Measurements from ENCODE around the gene ARL6IP1. TPM values are rescaled to one million over a fixed set of nuclear protein-coding genes. Genes with fewer than 3 reads are reported as not detected.

The ARL6IP1 gene
- total and polyA plus RNA-seq, 2 of the 4 experiments (the other 2 are of a cell fraction), result 78.1 to 190 TPM

GRCh38 chr16:18796377-18796776, 5.0 kb downstream of the ARL6IP1 start:
- peaks cover 18 to 26% of the 10 kb centered on the region in 2 experiments; a peak in 3 of 4 replicates for H3K79me1 ChIP-seq (ENCODE audit: low read depth in 1 of 2, low read length in 2 of 2)
- no peak overlapping the region for H2AK9ac ChIP-seq (replicated peaks; ENCODE audit: low read depth, low read length, poor library complexity)
- H3K36me3 ChIP-seq (ENCODE audit: control insufficient read depth, insufficient read depth, low read length), result peaks cover 14% of the 10 kb centered on the region
- H3K4me2 ChIP-seq (ENCODE audit: low read depth, low read length), result no peak overlapping the region
- no peaks in the 10 kb centered on the region for H3K27me3 ChIP-seq (ENCODE audit: control insufficient read depth, insufficient read depth, low read length)
- H2AK5ac ChIP-seq (ENCODE audit: low read depth, low read length), result no peak overlapping the region
- no peak overlapping the region for H4K91ac ChIP-seq (ENCODE audit: insufficient read depth, low read depth, low read length)
- no peak overlapping the region for H2BK15ac ChIP-seq (ENCODE audit: low read depth, low read length)
- in situ Hi-C loops (cut with MboI; ENCODE audit: low sequenced_read_pairs), result no loop called here
- no peak overlapping the region for H3K27ac ChIP-seq (ENCODE audit: insufficient read depth, low read length)
- H2BK5ac ChIP-seq (ENCODE audit: low read depth, low read length, poor library complexity, severe bottlenecking), result peak overlapping the region; percentile 15
- DNase-seq (no peak), ATAC-seq (ENCODE audit: low read depth) (no peak)
- no peak overlapping the region for H4K5ac ChIP-seq (ENCODE audit: low read depth, low read length)
- no peaks in the 10 kb centered on the region for H3K9me3 ChIP-seq (ENCODE audit: control insufficient read depth, insufficient read depth, low read length)
- H4K20me1 ChIP-seq (ENCODE audit: insufficient read depth, low read length), result peaks cover 18% of the 10 kb centered on the region; the same call in 1 of the 2 replicates
- peak overlapping the region; percentile 45; the same call in 1 of the 2 replicates for H3K23ac ChIP-seq (ENCODE audit: low read depth, low read length)
- no peak overlapping the region for H4K8ac ChIP-seq (ENCODE audit: low read depth in 2 of 2, low read length in 2 of 2)
- no peak overlapping the region for H2BK20ac ChIP-seq (ENCODE audit: low read depth, low read length)
- H3K9me1 ChIP-seq (ENCODE audit: insufficient read depth, low read length), result no peaks in the 10 kb centered on the region
- no peak overlapping the region for H3K18ac ChIP-seq (ENCODE audit: low read depth, low read length)
- no peak overlapping the region for H3K9ac ChIP-seq (ENCODE audit: low read depth, low read length)
- ChIA-PET POLR2A (ENCODE audit: unreplicated experiment) (no interaction called here), CTCF (interaction anchor here (0.5 kb wide), 1 partner anchor 787 kb away, joined by 3 read pairs; no protein-coding TSS in a partner anchor)
- no peak overlapping the region for H2AFZ ChIP-seq (replicated peaks; ENCODE audit: low read length, poor library complexity)
- H3K14ac ChIP-seq (replicated peaks; ENCODE audit: low read depth, low read length), result no peak overlapping the region
- WGBS, 2 experiments (ENCODE audit: extremely low coverage in 2 of 2, insufficient read length in 1 of 2), result no CpG with 5 or more reads among the region's 1 CpG
- dilution Hi-C loops (cut with HindIII; ENCODE audit: low sequenced_read_pairs, unreplicated experiment), result no loop called here
- intact Hi-C loops (cut with micrococcal nuclease), result no loop called here
- H3K56ac ChIP-seq (ENCODE audit: extremely low read depth, insufficient read depth, low read length), result no peak overlapping the region
- H2BK120ac ChIP-seq (ENCODE audit: low read depth, low read length), result no peak overlapping the region
- H3K4me3 ChIP-seq (ENCODE audit: insufficient read depth, low read depth, low read length), result no peak overlapping the region
- no TSS peak for BruUV-seq (replicated peaks)
- TF ChIP-seq NFE2L2 (IDR thresholded peaks at IDR 0.05; ENCODE audit: low read depth, low read length) (no peak), BHLHE40 (IDR thresholded peaks at IDR 0.05; ENCODE audit: low read depth, low read length) (no peak), RCOR1 (IDR thresholded peaks at IDR 0.05; ENCODE audit: insufficient replicate concordance, low read length) (no peak), SMC3 (IDR thresholded peaks at IDR 0.05; ENCODE audit: low read depth, low read length) (no peak), CEBPB (IDR thresholded peaks at IDR 0.05; ENCODE audit: low read depth, low read length) (no peak), MAFK (IDR thresholded peaks at IDR 0.05; ENCODE audit: low read depth, low read length) (no peak), MXI1 (IDR thresholded peaks at IDR 0.05; ENCODE audit: borderline replicate concordance, low read depth, low read length) (no peak), MAZ (IDR thresholded peaks at IDR 0.05; ENCODE audit: borderline replicate concordance, low read depth, low read length) (no peak), RAD21 (IDR thresholded peaks at IDR 0.05; ENCODE audit: low read length) (no peak), CHD1 (IDR thresholded peaks at IDR 0.05; ENCODE audit: low read depth, low read length) (no peak), USF2 (IDR thresholded peaks at IDR 0.05; ENCODE audit: low read depth, low read length) (no peak)
- TF ChIP-seq, protein P1, sequence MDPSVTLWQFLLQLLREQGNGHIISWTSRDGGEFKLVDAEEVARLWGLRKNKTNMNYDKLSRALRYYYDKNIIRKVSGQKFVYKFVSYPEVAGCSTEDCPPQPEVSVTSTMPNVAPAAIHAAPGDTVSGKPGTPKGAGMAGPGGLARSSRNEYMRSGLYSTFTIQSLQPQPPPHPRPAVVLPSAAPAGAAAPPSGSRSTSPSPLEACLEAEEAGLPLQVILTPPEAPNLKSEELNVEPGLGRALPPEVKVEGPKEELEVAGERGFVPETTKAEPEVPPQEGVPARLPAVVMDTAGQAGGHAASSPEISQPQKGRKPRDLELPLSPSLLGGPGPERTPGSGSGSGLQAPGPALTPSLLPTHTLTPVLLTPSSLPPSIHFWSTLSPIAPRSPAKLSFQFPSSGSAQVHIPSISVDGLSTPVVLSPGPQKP (IDR thresholded peaks at IDR 0.05; ENCODE audit: borderline replicate concordance, low read depth, low read length), result no peak
- H3K4ac ChIP-seq (ENCODE audit: low read depth, low read length), result no peak overlapping the region
- peaks cover 2% of the 10 kb centered on the region for H3K4me1 ChIP-seq (ENCODE audit: control insufficient read depth, insufficient read depth, low read length)
